ENCODE results near the gene CERK. TPM values are rescaled to one million over a fixed set of nuclear protein-coding genes. Genes with fewer than 3 reads are reported as not detected.
A peak's percentile ranks its signal among the peaks of the same experiment; 100 is the strongest.

Gene CERK
- total and polyA plus RNA-seq, 9 of the 15 experiments (the other 6 are each of a cell fraction or from before 2014, with no cell fraction given), result 1.1 to 14.9 (median 8.7) TPM

DNA sequence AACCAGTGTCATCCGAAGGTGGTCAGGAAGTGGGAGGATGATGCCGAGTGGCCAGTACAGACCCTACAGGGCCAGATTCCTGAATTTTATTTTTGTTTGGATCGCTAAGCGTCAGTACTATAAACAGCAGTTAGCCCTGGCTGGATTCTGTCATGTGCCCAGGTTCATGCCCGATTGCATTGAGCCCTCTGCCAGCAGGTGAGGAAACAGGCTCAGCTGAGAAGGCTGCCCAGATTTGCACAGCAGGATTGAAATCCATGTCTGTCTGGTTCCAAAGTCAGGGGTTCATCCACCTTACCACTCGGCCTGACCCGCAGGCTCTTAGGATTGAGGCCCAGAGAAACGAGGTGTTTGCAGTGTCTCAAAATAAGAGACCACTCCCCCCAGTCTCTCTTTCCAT is 15.3 kb upstream of the CERK start:
- POLR2A ChIA-PET, result interaction anchor here (0.7 to 4.0 kb wide), 3 partner anchors 8 to 298 kb away, joined by 3 to 27 read pairs (median 3); partner anchors contain the start of gene TBC1D22A
- WGBS (ENCODE audit: insufficient coverage, low coverage, missing lambda C conversion rate), result 75% methylated on average over 3 of the region's 8 CpGs

More for the DNA sequence above, 15.3 kb upstream of the CERK start:
- peak overlapping the region; percentile 99 for H3K27ac ChIP-seq (ENCODE audit: extremely low read depth, low read depth, low read length)
- peaks cover 10% of the 10 kb centered on the region for H3K9me3 ChIP-seq (replicated peaks; ENCODE audit: control insufficient read depth, insufficient read depth, low read depth, low read length)
- in situ Hi-C loops (cut with MboI), result no loop called here
- no peaks in the 10 kb centered on the region for H4K20me1 ChIP-seq (replicated peaks; ENCODE audit: control insufficient read depth, insufficient read depth, low read length)
- H2AFZ ChIP-seq (ENCODE audit: low read depth, low read length), result peak overlapping the region; percentile 97
- H3K9ac ChIP-seq (ENCODE audit: insufficient read depth in 1 of 2, low read depth in 2 of 2, low read length in 2 of 2), result peak overlapping the region; percentile 73 to 74; a peak in 1 of 4 replicates
- H3K4me3 ChIP-seq, result no peak overlapping the region
- H3K36me3 ChIP-seq (ENCODE audit: control insufficient read depth, insufficient read depth, low read length), result no peaks in the 10 kb centered on the region
- H3K27me3 ChIP-seq (ENCODE audit: control insufficient read depth in 2 of 2, insufficient read depth in 2 of 2, low read length in 2 of 2), result no peaks in the 10 kb centered on the region
- intact Hi-C loops (cut with micrococcal nuclease), result no loop called here
- H3K9me1 ChIP-seq (ENCODE audit: control insufficient read depth, insufficient read depth, low read length), result no peaks in the 10 kb centered on the region
- TF ChIP-seq ZNF76 (CRISPR knock-in tag; IDR thresholded peaks at IDR 0.05; ENCODE audit: borderline replicate concordance), result no peak
- TF ChIP-seq ZNF766 (CRISPR knock-in tag; conservative IDR thresholded peaks at IDR 0.05), result no peak
- TF ChIP-seq FUS (optimal IDR thresholded peaks at IDR 0.05; ENCODE audit: low read depth, low read length), result no peak
- TF ChIP-seq, protein P1, sequence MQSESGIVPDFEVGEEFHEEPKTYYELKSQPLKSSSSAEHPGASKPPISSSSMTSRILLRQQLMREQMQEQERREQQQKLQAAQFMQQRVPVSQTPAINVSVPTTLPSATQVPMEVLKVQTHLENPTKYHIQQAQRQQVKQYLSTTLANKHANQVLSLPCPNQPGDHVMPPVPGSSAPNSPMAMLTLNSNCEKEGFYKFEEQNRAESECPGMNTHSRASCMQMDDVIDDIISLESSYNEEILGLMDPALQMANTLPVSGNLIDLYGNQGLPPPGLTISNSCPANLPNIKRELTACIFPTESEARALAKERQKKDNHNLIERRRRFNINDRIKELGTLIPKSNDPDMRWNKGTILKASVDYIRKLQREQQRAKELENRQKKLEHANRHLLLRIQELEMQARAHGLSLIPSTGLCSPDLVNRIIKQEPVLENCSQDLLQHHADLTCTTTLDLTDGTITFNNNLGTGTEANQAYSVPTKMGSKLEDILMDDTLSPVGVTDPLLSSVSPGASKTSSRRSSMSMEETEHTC (IDR thresholded peaks at IDR 0.05), result no peak
- no peak for TF ChIP-seq MTA1 (IDR thresholded peaks at IDR 0.05; ENCODE audit: borderline replicate concordance)
- no peak for TF ChIP-seq CREBBP (IDR thresholded peaks at IDR 0.05; ENCODE audit: low read depth, low read length)
- TF ChIP-seq TEAD4 (IDR thresholded peaks at IDR 0.05; ENCODE audit: low read length), result no peak
- TF ChIP-seq TEAD4 (CRISPR knock-in tag; IDR thresholded peaks at IDR 0.05; ENCODE audit: borderline replicate concordance), result no peak
- TF ChIP-seq MEIS2 (IDR thresholded peaks at IDR 0.05; ENCODE audit: partially characterized antibody), result no peak
- TF ChIP-seq CC2D1A (IDR thresholded peaks at IDR 0.05), result no peak
- TF ChIP-seq CSDE1 (IDR thresholded peaks at IDR 0.05), result no peak
- no peak for TF ChIP-seq POLR3G (IDR thresholded peaks at IDR 0.05; ENCODE audit: extremely low read depth, insufficient read length, insufficient replicate concordance)
- TF ChIP-seq, protein P2, sequence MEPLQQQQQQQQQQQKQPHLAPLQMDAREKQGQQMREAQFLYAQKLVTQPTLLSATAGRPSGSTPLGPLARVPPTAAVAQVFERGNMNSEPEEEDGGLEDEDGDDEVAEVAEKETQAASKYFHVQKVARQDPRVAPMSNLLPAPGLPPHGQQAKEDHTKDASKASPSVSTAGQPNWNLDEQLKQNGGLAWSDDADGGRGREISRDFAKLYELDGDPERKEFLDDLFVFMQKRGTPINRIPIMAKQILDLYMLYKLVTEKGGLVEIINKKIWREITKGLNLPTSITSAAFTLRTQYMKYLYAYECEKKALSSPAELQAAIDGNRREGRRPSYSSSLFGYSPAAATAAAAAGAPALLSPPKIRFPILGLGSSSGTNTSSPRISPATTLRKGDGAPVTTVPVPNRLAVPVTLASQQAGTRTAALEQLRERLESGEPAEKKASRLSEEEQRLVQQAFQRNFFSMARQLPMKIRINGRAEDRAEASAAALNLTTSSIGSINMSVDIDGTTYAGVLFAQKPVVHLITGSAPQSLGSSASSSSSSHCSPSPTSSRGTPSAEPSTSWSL (CRISPR knock-in tag; IDR thresholded peaks at IDR 0.05; ENCODE audit: borderline replicate concordance), result no peak
- no peak for TF ChIP-seq SIX5 (IDR thresholded peaks at IDR 0.05; ENCODE audit: borderline replicate concordance in 1 of 2, insufficient read depth in 1 of 2, low read depth in 1 of 2, low read length in 2 of 2)
- no peak for TF ChIP-seq EZH2 (IDR thresholded peaks at IDR 0.05; ENCODE audit: borderline replicate concordance, low read depth, low read length)
- no peak for TF ChIP-seq GTF2F1 (IDR thresholded peaks at IDR 0.05; ENCODE audit: low read depth, low read length)
- TF ChIP-seq, protein P3, sequence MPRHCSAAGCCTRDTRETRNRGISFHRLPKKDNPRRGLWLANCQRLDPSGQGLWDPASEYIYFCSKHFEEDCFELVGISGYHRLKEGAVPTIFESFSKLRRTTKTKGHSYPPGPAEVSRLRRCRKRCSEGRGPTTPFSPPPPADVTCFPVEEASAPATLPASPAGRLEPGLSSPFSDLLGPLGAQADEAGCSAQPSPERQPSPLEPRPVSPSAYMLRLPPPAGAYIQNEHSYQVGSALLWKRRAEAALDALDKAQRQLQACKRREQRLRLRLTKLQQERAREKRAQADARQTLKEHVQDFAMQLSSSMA (CRISPR knock-in tag; IDR thresholded peaks at IDR 0.05), result no peak
- TF ChIP-seq ZNF586 (CRISPR knock-in tag; conservative IDR thresholded peaks at IDR 0.05), result no peak
- no TSS peak for BruUV-seq (replicated peaks)
- peak overlapping the region; percentile 84 for H3K4me2 ChIP-seq (ENCODE audit: insufficient read depth, low read length)
- no peaks in the 10 kb centered on the region for H3K79me2 ChIP-seq (ENCODE audit: control insufficient read depth, insufficient read depth, low read length)
- ATAC-seq (no peak), FAIRE-seq (no peak), DNase-seq (ENCODE audit: extremely low read depth in 1 of 4, low spot score in 3 of 4) (no peak)
- CTCF ChIA-PET (ENCODE audit: low intra/inter-chr PET ratio), result no interaction called here
- peaks cover 17 to 25% of the 10 kb centered on the region in 2 experiments for H3K4me1 ChIP-seq (replicated peaks in 1 of 2; ENCODE audit: control insufficient read depth in 2 of 2, insufficient read depth in 2 of 2, low read length in 2 of 2)
